HUES48 (cell line): Measurements from ENCODE around the gene NAA38.

Experiments used
- H3K27ac ChIP-seq: one replicate; pipeline ENCODE4 v1.7.0; 2013; ENCODE audit warnings: low read depth, low read length, inconsistent platforms
- H3K27me3 ChIP-seq: 2 replicates; pipeline ENCODE4 v1.6.1; 2013; ENCODE audit warnings: mild to moderate bottlenecking, low read length; ENCODE audit not compliant: control insufficient read depth, insufficient read depth
- H3K36me3 ChIP-seq: 2 replicates; pipeline ENCODE4 v1.6.1; 2013; ENCODE audit warnings: low read length; ENCODE audit not compliant: control insufficient read depth, insufficient read depth
- H3K4me1 ChIP-seq: 2 replicates; pipeline ENCODE4 v1.6.1; 2013; ENCODE audit warnings: mild to moderate bottlenecking, low read length; ENCODE audit not compliant: control insufficient read depth, insufficient read depth
- H3K4me3 ChIP-seq: 2 replicates; pipeline ENCODE4 v1.5.1; 2013; ENCODE audit warnings: mild to moderate bottlenecking, low read depth, low read length
- H3K9ac ChIP-seq: 2 replicates; pipeline ENCODE4 v1.6.1; 2013; ENCODE audit warnings: mild to moderate bottlenecking, low read depth, low read length, moderate library complexity
- H3K9me3 ChIP-seq: 2 replicates; pipeline ENCODE4 v1.6.1; 2013; ENCODE audit warnings: low read length; ENCODE audit not compliant: control insufficient read depth, insufficient read depth

NAA38 gene

GRCh38 chr17:7856811-7857712 lies at the start of gene NAA38:
Gene NAA38 (minus strand): TSS chr17:7857559. CDS start chr17:7857463, 96 bp downstream.
- H3K36me3 ChIP-seq, result peaks cover 10% of the 10 kb centered on the region; the same call in 1 of the 2 replicates
- H3K4me3 ChIP-seq, result peak within 1 kb of the TSS; percentile 92
- peak within 1 kb of the TSS; percentile 96 for H3K27ac ChIP-seq
- peaks cover 49% of the 10 kb centered on the region for H3K27me3 ChIP-seq
- no peaks in the 10 kb centered on the region for H3K9me3 ChIP-seq
- H3K9ac ChIP-seq, result peak within 1 kb of the TSS; percentile 94
- H3K4me1 ChIP-seq, result peaks cover 25% of the 10 kb centered on the region; the same call in 1 of the 2 replicates

DNA sequence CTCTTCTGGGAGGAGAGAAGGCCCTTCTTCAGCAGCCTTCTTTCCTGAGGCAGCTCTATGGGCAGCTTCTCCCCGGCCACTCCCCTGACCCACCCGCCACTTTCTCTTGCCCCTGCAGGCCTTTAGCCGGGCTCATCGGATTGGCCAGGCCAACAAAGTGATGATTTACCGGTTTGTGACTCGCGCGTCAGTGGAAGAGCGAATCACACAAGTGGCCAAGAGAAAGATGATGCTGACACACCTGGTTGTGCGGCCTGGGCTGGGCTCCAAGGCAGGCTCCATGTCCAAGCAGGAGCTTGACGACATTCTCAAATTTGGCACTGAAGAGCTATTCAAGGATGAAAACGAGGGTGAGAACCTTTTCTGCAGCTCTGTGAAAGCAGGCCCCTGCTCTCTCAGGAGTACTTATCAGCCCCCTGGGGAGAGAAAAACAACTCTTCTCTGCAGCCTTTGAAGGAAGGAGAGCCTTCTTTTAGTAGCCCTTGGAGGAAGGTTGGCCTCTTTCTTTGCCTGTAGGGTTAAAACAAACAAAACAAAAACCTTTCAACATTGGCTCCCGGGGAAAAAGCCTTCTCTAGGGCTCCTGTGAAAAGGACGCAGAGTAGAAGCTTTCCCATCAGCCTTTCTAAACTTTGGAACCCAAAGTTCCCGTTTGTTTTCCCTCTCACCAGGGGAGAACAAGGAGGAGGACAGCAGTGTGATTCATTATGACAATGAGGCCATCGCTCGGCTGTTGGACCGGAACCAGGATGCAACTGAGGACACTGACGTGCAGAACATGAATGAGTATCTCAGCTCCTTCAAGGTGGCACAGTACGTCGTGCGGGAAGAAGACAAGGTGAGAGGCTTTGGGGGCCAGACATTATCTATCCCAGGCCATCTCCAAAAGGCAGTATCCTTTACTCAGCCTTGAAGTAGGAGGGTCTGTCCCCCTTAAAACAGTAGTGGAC lies 46.1 kb upstream of the NAA38 start:
- no peak overlapping the region for H3K9ac ChIP-seq
- H3K36me3 ChIP-seq, result peaks cover 59% of the 10 kb centered on the region
- peak overlapping the region; percentile 51 for H3K27ac ChIP-seq
- H3K27me3 ChIP-seq, result no peaks in the 10 kb centered on the region
- H3K4me1 ChIP-seq, result peaks cover 3% of the 10 kb centered on the region; the same call in 1 of the 2 replicates
- no peaks in the 10 kb centered on the region for H3K9me3 ChIP-seq
- no peak overlapping the region for H3K4me3 ChIP-seq

- no peaks in the 10 kb centered on the region for H3K4me1 ChIP-seq
- peaks cover 48% of the 10 kb centered on the region for H3K36me3 ChIP-seq
- no peak overlapping the region for H3K4me3 ChIP-seq
- H3K27ac ChIP-seq, result no peak overlapping the region
- H3K9ac ChIP-seq, result no peak overlapping the region
- no peaks in the 10 kb centered on the region for H3K27me3 ChIP-seq
- H3K9me3 ChIP-seq, result no peaks in the 10 kb centered on the region
Measured at GRCh38 chr17:7897773-7898172, 40.4 kb upstream of the NAA38 start.

DNA sequence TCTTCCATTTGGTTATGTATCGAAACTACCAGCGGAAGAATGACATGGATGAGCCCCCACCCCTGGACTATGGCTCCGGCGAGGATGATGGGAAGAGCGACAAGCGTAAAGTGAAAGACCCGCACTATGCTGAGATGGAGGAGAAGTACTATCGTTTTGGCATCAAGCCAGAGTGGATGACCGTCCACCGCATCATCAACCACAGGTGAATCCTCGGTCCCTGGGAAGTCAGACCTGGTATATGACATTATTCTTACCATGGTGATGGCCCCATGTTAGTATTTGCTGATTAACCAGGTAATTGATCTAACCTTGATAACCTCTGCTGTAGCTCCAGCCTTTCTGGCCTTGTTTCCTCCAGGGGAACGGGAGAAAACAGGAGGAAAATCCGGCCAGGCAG lies 39.7 kb upstream of the NAA38 start:
- Histone ChIP-seq H3K27me3 (no peaks in the 10 kb centered on the region), H3K36me3 (peaks cover 46% of the 10 kb centered on the region), H3K9me3 (no peaks in the 10 kb centered on the region), H3K4me1 (no peaks in the 10 kb centered on the region), H3K4me3 (no peak overlapping the region), H3K9ac (no peak overlapping the region), H3K27ac (no peak overlapping the region)

GRCh38 chr17:7894866-7895265 lies 37.5 kb upstream of the NAA38 start:
- Histone ChIP-seq H3K9me3 (no peaks in the 10 kb centered on the region), H3K27me3 (no peaks in the 10 kb centered on the region), H3K4me3 (no peak overlapping the region), H3K9ac (no peak overlapping the region), H3K27ac (no peak overlapping the region), H3K36me3 (peaks cover 38% of the 10 kb centered on the region), H3K4me1 (no peaks in the 10 kb centered on the region)

DNA sequence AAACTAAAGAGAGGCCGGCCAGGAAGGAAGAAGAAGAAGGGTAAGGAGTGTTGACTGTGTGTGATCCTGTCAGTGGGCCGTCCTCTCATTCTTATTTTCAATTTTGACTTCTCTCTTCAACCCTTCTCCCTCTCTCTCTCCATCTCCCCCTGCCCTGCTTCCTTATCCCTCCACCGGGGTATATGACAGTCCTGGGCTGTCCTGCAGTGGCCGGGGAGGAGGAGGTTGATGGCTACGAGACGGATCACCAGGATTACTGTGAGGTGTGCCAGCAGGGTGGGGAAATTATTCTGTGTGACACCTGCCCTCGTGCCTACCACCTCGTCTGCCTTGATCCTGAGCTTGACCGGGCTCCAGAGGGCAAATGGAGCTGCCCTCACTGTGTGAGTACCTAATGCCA lies 36.9 kb upstream of the NAA38 start:
- Histone ChIP-seq H3K4me3 (no peak overlapping the region), H3K9me3 (no peaks in the 10 kb centered on the region), H3K9ac (no peak overlapping the region), H3K27ac (no peak overlapping the region), H3K4me1 (no peaks in the 10 kb centered on the region), H3K27me3 (no peaks in the 10 kb centered on the region), H3K36me3 (peaks cover 32% of the 10 kb centered on the region)

DNA sequence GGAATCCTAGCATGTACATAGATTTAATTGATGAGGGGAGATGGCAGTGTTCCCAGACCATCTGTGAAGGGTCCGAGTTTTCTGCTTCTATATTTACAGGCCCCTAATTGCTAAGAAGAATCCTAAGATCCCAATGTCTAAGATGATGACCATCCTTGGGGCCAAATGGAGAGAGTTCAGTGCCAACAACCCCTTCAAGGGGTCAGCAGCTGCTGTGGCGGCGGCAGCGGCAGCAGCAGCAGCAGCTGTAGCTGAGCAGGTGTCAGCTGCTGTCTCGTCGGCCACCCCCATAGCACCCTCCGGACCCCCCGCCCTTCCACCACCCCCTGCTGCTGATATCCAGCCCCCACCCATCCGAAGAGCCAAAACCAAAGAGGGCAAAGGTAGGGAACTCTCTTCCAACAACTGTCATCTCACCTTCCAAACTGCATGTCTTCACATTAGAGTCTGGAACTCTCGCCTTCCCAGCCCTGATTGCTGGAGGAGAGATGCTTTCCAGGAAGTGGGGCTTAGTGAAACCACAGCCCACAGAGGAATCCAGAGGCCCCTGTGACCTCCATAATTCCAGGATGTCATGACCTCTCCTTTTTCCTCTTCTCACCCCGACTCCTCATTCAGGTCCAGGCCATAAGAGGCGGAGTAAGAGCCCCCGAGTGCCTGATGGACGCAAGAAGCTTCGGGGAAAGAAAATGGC lies 36.0 kb upstream of the NAA38 start:
- no peak overlapping the region for H3K4me3 ChIP-seq
- no peaks in the 10 kb centered on the region for H3K9me3 ChIP-seq
- peaks cover 26% of the 10 kb centered on the region for H3K36me3 ChIP-seq
- peaks cover 8% of the 10 kb centered on the region for H3K4me1 ChIP-seq
- no peaks in the 10 kb centered on the region for H3K27me3 ChIP-seq
- H3K27ac ChIP-seq, result no peak overlapping the region
- no peak overlapping the region for H3K9ac ChIP-seq

GRCh38 chr17:7889166-7889955 lies 32.0 kb upstream of the NAA38 start:
- no peak overlapping the region for H3K27ac ChIP-seq
- H3K27me3 ChIP-seq, result peaks cover 11% of the 10 kb centered on the region
- no peak overlapping the region for H3K9ac ChIP-seq
- peaks cover 10% of the 10 kb centered on the region for H3K36me3 ChIP-seq
- no peak overlapping the region for H3K4me3 ChIP-seq
- H3K4me1 ChIP-seq, result peaks cover 22% of the 10 kb centered on the region
- no peaks in the 10 kb centered on the region for H3K9me3 ChIP-seq

GRCh38 chr17:7888184-7888920 lies 31.0 kb upstream of the NAA38 start, which contains the start of gene CHD3:
Gene CHD3 (plus strand): TSS chr17:7888789. CDS start chr17:7889001, 212 bp downstream.
- peaks cover 5% of the 10 kb centered on the region; the same call in 1 of the 2 replicates for H3K36me3 ChIP-seq
- H3K9ac ChIP-seq, result 0 out of 2 replicates have a peak within 1 kb of the TSS, but pooled peaks have one; percentile 40
- H3K27ac ChIP-seq, result peak within 1 kb of the TSS; percentile 73
- peaks cover 11% of the 10 kb centered on the region for H3K27me3 ChIP-seq
- no peaks in the 10 kb centered on the region for H3K9me3 ChIP-seq
- H3K4me1 ChIP-seq, result peaks cover 30% of the 10 kb centered on the region
- peak within 1 kb of the TSS; percentile 85 for H3K4me3 ChIP-seq
